B cell (primary cell): ENCODE measurements around the gene PHEX. TPM values are rescaled to one million over a fixed set of nuclear protein-coding genes. Genes with fewer than 3 reads are reported as not detected.

Experiments
- ATAC-seq: fragments of 200-7000 bp; cut with Tn5 transposase; one replicate; pipeline ENCODE4 v1.10.0; 2021; ENCODE audit warnings: low read depth, mild to moderate bottlenecking, moderate number of reproducible peaks, moderate library complexity
- CTCF ChIA-PET: fragments of 350-600 bp; sonication (Branson Sonifier 250); formaldehyde crosslinking; loops from one replicate; lab custom pipeline; 2021; ENCODE audit warnings: antibody characterized with exemption, inconsistent platforms; lab: Charles Lee
- POLR2A ChIA-PET: fragments of 350-600 bp; sonication (Branson Sonifier 250); formaldehyde crosslinking; loops from one replicate; lab custom pipeline; 2021; ENCODE audit warnings: antibody characterized with exemption; lab: Charles Lee
- DNase-seq: peaks from one replicate; pipeline ENCODE4 v3.0.0; 2013
- H2AFZ ChIP-seq: 2 replicates; pipeline ENCODE4 v1.6.1; 2012; ENCODE audit warnings: mild to moderate bottlenecking, low read depth, low read length; ENCODE audit not compliant: insufficient read depth, poor library complexity, severe bottlenecking
- H3K27ac ChIP-seq, 2 donors: 1 replicate in 1 of 2; 2 replicates in 1 of 2; pipeline ENCODE4 v1.5.1; 2012 to 2013; ENCODE audit warnings: low read length in 2 of 2, mild to moderate bottlenecking in 2 of 2, moderate library complexity in 1 of 2
- H3K27me3 ChIP-seq, 4 experiments: fragments of 200-600 bp in 1 of 4; sonication (generic) in 1 of 4; replicated peaks in 1 of 4; 1 replicate in 2 of 4; 2 replicates in 2 of 4; pipeline versions ENCODE4 v1.6.1 to v1.7.0; 2013 to 2016; ENCODE audit warnings: low read length in 3 of 4, mild to moderate bottlenecking in 2 of 4, mixed read lengths in 1 of 4, moderate library complexity in 1 of 4; ENCODE audit not compliant: insufficient read depth in 4 of 4, control insufficient read depth in 3 of 4; ENCODE audit errors: control extremely low read depth in 1 of 4
- H3K36me3 ChIP-seq, 2 experiments: replicated peaks in 1 of 2; 1 replicate in 1 of 2; 2 replicates in 1 of 2; pipeline versions ENCODE4 v1.6.1 to v1.7.1; 2013; ENCODE audit warnings: low read length in 1 of 2; ENCODE audit not compliant: insufficient read depth in 2 of 2, control insufficient read depth in 1 of 2; ENCODE audit errors: control extremely low read depth in 1 of 2, extremely low read depth in 1 of 2
- H3K4me1 ChIP-seq, 2 donors: fragments of 200-600 bp in 1 of 2; sonication (generic) in 1 of 2; 1 replicate in 1 of 2; 2 replicates in 1 of 2; pipeline versions ENCODE4 v1.5.1 to v1.6.1; 2013 to 2017; ENCODE audit warnings: low read length in 2 of 2; ENCODE audit not compliant: control insufficient read depth in 2 of 2, insufficient read depth in 2 of 2
- H3K4me2 ChIP-seq: replicated peaks from 2 replicates; pipeline ENCODE3; 2012; ENCODE audit warnings: mild to moderate bottlenecking, low read depth, low read length; ENCODE audit not compliant: poor library complexity, severe bottlenecking
- H3K4me3 ChIP-seq, 5 experiments: fragments of 200-600 bp in 1 of 5; sonication (generic) in 1 of 5; 1 replicate in 3 of 5; 2 replicates in 2 of 5; pipeline versions ENCODE4 v1.5.1 to v1.7.0; 2011 to 2016; ENCODE audit warnings: low read length in 4 of 5, mild to moderate bottlenecking in 4 of 5, low read depth in 2 of 5, control low read depth in 1 of 5, moderate library complexity in 1 of 5; ENCODE audit not compliant: insufficient read depth in 1 of 5; ENCODE audit errors: control extremely low read depth in 1 of 5, extremely low read depth in 1 of 5
- H3K79me2 ChIP-seq: fragments of 200-600 bp; sonication (generic); one replicate; pipeline ENCODE4 v1.6.0; 2016; ENCODE audit warnings: low read length; ENCODE audit not compliant: control insufficient read depth, insufficient read depth
- H3K9ac ChIP-seq: fragments of 200-600 bp; sonication (generic); 2 replicates; pipeline ENCODE4 v1.6.1; 2017; ENCODE audit warnings: mild to moderate bottlenecking, low read length, moderate library complexity
- H3K9me3 ChIP-seq, 3 donors: one replicate each; pipeline versions ENCODE4 v1.6.1 to v1.7.1; 2013; ENCODE audit warnings: low read length in 2 of 3; ENCODE audit not compliant: control insufficient read depth in 2 of 3, insufficient read depth in 1 of 3; ENCODE audit errors: control extremely low read depth in 1 of 3
- H4K20me1 ChIP-seq: 2 replicates; pipeline ENCODE4 v1.6.0; 2012; ENCODE audit warnings: mild to moderate bottlenecking, low read length; ENCODE audit not compliant: insufficient read depth, control insufficient read depth, poor library complexity, severe bottlenecking
- H3K27ac Mint-ChIP-seq: one replicate; pipeline ENCODE4 v1.8.0; 2021; ENCODE audit warnings: mixed read lengths
- H3K27me3 Mint-ChIP-seq: one replicate; pipeline ENCODE4 v1.8.0; 2021; ENCODE audit warnings: mixed read lengths
- H3K4me1 Mint-ChIP-seq: one replicate; pipeline ENCODE4 v1.8.0; 2021; ENCODE audit warnings: mixed read lengths
- H3K4me3 Mint-ChIP-seq: one replicate; pipeline ENCODE4 v1.8.0; 2021; ENCODE audit warnings: mixed read lengths
- H3K9me3 Mint-ChIP-seq: one replicate; pipeline ENCODE4 v1.8.0; 2022; ENCODE audit warnings: mixed read lengths; ENCODE audit not compliant: insufficient read depth
- CTCF ChIP-seq: fragments of 200-600 bp; IDR thresholded peaks from one replicate; pipeline ENCODE4 v1.8.0; 2022; ENCODE audit warnings: antibody characterized with exemption, mild to moderate bottlenecking
- EZH2 ChIP-seq: IDR thresholded peaks from 2 replicates; pipeline ENCODE4 v1.6.1; 2012; ENCODE audit warnings: borderline replicate concordance, low read depth, mild to moderate bottlenecking, moderate library complexity, low read length; ENCODE audit not compliant: insufficient read depth, poor library complexity, severe bottlenecking
- WGBS: methylation state at CpG from one replicate; pipeline ENCODE4 v1.1.5; 2013; ENCODE audit warnings: missing lambda C conversion rate; ENCODE audit not compliant: insufficient coverage; 5-methylcytosine and 5-hydroxymethylcytosine counted together
- intact Hi-C: fragments of 100-400 bp; cut with micrococcal nuclease; formaldehyde crosslinking; loops from one replicate; pipeline ENCODE4 v1.10.0; 2022
- polyA plus RNA-seq: library from polyadenylated mRNA; depleted of rRNA; stranded (reverse); fragments of >200 nt; gene quantifications from 2 replicates; pipeline ENCODE4 v1.2.3, GENCODE V29; 2012
- total RNA-seq, 2 donors: library from RNA; stranded (reverse); fragments of 120-200 nt in 1 of 2; gene quantifications; 1 replicate in 1 of 2; 2 replicates in 1 of 2; pipeline versions ENCODE4 v1.2.3 to v1.2.4, GENCODE V29; 2013 to 2022

PHEX gene
- total and polyA plus RNA-seq, 2 donors (not counting 1 experiment from before 2014, with no cell fraction given) = 0.01 to 0.15 TPM

GRCh38 chrX:22135171-22135711, 103.1 kb downstream of the PHEX start:
- H3K9ac ChIP-seq = no peak overlapping the region
- WGBS = no CpG with 5 or more reads among the region's 4 CpGs
- Mint-ChIP-seq H3K4me3 (no peak overlapping the region), H3K4me1 (peaks cover 6% of the 10 kb centered on the region), H3K27me3 (no peaks in the 10 kb centered on the region), H3K27ac (no peak overlapping the region), H3K9me3 (no peaks in the 10 kb centered on the region)
- H3K27me3 ChIP-seq = no peaks in the 10 kb centered on the region
- no peak overlapping the region for H2AFZ ChIP-seq
- H3K9me3 ChIP-seq = no peaks in the 10 kb centered on the region
- TF ChIP-seq EZH2 (no peak), CTCF (no peak)
- H3K4me1 ChIP-seq = no peaks in the 10 kb centered on the region
- H3K27ac ChIP-seq = no peak overlapping the region
- CTCF ChIA-PET = interaction anchor here (0.7 to 4.0 kb wide), 19 partner anchors 10 to 1767 kb away, joined by 3 to 41 read pairs (median 5); no protein-coding TSS in a partner anchor
- H3K36me3 ChIP-seq = no peaks in the 10 kb centered on the region
- no peaks in the 10 kb centered on the region for H4K20me1 ChIP-seq
- POLR2A ChIA-PET = no interaction called here
- H3K79me2 ChIP-seq = no peaks in the 10 kb centered on the region
- intact Hi-C loops = loop anchor here (5.0 to 10.0 kb wide), 2 partner anchors 148 to 400 kb away; no protein-coding TSS in a partner anchor
- DNase-seq = no peak
- H3K4me3 ChIP-seq = no peak overlapping the region
- no peak for ATAC-seq
- no peak overlapping the region for H3K4me2 ChIP-seq

DNA sequence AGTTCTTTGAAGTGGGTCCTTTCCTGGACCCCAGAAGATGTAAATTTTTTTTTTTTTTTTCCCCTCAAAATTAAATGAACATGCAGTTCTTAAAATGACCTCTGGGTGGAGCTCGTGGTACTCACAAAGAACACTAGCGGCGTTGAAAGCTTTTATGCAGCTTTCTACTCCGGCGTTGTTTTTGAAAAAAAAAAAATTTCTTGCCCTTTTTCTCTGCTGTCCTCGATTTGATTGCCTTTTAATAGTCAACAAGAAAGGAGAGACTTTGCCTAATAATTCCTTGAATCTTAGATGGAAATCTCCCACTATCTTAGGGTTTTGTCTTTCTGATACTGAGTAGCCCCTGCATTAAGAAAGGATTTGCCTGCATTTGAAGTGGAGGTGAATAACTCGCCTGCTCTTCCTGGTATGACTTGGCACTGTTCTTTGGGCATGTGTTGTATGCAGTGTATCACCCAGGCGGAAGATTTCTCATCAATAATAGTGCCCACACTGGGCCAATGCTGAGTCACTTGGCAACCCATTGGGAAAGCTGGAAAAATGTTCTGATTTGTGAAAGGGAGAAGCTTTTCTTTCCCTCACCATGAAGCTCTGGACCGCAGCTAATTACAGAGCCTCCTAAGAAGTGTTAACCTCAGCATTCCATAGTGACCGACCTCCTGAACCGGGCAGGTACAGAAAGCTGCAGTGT, 104.0 kb downstream of the PHEX start:
- Mint-ChIP-seq H3K4me1 (peaks cover 6% of the 10 kb centered on the region), H3K27ac (no peak overlapping the region), H3K9me3 (no peaks in the 10 kb centered on the region), H3K27me3 (no peaks in the 10 kb centered on the region), H3K4me3 (no peak overlapping the region)
- ChIA-PET POLR2A (interaction anchor here (0.5 kb wide), 1 partner anchor 600 kb away, joined by 3 read pairs; no protein-coding TSS in a partner anchor), CTCF (interaction anchor here (0.6 to 4.0 kb wide), 26 partner anchors 10 to 1766 kb away, joined by 3 to 41 read pairs (median 4); no protein-coding TSS in a partner anchor)
- H3K4me2 ChIP-seq = no peak overlapping the region
- no peaks in the 10 kb centered on the region for H3K4me1 ChIP-seq
- H3K27ac ChIP-seq = no peak overlapping the region
- no peaks in the 10 kb centered on the region for H3K36me3 ChIP-seq
- peak overlapping the region; percentile 33 for H2AFZ ChIP-seq
- H3K4me3 ChIP-seq = no peak overlapping the region
- ATAC-seq (no peak), DNase-seq (peak; percentile 54)
- WGBS = no CpG with 5 or more reads among the region's 11 CpGs
- H4K20me1 ChIP-seq = no peaks in the 10 kb centered on the region
- H3K27me3 ChIP-seq = no peaks in the 10 kb centered on the region
- H3K79me2 ChIP-seq = no peaks in the 10 kb centered on the region
- H3K9ac ChIP-seq = no peak overlapping the region
- TF ChIP-seq EZH2 (no peak), CTCF (peak; percentile 71)
- intact Hi-C loops = loop anchor here (1.0 to 10.0 kb wide), 3 partner anchors 149 to 612 kb away; no protein-coding TSS in a partner anchor
- no peaks in the 10 kb centered on the region for H3K9me3 ChIP-seq
